Activated T-helper 1 cell treated with Interleukin-2 at 50 U/mL for 16 hours (primary cell): ENCODE results near the gene C1QTNF9B.

Source experiments
- DNase-seq: peaks from one replicate; pipeline ENCODE4 v3.0.0-alpha.2; 2020; ENCODE audit warnings: low read depth

Gene C1QTNF9B

DNA sequence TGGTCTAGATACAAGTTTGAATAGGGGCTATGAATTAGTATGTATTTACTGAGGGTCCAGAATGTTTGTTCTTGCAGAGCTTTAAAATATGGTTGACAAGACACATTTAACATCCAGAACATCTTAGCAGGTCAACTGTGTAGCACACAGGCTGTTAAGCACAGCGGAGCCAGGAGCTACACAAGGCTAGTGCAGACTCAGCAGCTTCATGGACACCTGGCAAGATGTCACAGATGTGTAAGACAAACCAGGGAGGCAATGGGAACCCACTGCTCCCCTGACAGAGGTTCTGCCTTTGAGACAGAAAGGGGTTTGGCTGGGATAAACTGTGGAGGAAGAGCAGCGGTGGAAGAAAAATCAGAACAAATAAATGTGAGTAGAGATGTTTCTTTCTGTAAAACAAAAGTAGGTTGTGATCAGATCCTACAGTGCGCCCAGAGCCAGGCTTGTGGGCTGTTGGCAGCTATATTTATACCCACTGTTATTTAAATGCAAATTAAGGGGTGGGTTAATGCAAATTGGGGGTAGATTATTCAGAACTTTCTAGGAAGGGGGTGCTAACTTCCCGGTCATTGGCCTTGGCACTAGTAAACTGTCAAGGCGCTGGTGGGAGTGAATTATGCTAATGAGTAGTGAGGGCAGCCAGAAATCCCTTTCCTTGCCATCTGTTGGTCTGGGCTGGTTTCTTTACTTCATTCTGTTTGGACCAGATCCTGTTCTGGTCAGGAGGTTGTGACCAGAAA lies 41.1 kb downstream of the C1QTNF9B start:
- no peak for DNase-seq

DNA sequence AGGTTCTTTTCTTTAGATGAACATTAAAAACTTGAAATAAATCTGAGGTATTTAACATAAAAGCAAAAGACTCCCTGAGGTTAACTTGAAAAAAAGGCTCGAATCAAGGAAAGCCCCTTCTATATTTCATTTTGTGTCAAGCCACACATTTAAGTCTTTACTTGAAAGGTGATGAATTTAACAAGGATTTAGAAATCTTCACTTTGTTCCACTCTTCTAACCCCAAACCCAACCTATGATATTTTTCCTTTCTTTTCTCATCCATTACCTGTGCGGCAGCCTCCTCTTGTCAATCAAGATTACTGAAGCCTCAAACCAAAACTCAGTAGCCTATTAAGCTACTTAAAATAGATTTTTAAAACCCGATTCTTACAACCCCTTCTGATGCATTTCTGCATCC lies 41.9 kb downstream of the C1QTNF9B start:
- no peak for DNase-seq

DNA sequence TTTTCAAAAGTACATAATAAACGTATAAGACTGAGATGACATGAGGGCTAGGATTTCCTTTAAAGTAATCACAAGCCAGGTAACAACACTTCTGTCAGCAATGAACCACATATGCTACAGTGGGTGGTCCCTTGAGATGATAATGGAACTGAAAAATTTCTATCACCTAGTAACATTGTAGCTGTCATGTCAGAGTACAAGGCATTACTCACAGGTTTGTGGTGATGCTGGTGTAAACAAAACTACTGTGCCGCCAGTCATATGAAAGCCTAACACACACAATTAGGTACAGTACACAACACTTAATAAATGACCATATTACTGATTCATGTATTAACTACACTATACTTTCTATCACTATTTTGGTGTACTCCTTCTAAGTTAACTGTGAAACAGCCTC lies 45.0 kb downstream of the C1QTNF9B start:
- DNase-seq, result no peak

DNA sequence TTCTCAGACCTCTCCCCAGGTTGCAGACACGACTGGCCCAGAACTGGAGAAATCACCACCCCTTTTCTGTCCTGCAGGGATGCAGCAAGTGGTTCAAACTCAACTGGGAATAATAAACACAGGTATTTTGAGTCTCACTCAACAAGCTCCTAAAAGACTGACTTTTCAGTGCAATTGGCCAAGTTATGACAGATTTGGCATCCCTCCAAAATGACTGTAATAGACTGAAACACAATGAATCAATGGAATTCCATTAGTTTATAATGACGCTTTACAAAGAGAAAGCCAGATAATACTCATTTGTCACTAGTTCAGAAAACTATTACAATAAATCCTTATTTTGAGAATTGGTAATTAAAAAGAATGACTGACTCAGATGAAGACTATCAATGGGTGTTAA lies 46.2 kb downstream of the C1QTNF9B start:
- DNase-seq, result no peak

DNA sequence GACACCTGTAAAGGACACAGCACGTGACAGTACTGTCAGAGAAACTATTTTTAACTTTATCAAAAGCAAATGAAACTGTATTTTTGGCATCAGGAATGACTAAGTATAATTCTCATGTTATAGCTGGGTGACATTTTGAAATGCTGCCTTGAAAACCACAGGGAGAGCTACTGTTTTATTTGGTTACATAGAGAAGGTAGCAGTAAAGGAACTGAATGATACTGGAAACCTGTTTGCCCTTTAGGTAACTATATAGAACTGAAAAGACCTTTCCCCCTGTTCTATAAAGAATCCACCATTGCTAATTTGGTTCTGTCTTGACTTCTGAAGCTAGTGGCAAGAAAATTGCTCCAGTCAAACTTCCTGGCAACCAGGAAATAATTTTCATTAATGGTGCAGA lies 47.2 kb downstream of the C1QTNF9B start:
- no peak for DNase-seq

DNA sequence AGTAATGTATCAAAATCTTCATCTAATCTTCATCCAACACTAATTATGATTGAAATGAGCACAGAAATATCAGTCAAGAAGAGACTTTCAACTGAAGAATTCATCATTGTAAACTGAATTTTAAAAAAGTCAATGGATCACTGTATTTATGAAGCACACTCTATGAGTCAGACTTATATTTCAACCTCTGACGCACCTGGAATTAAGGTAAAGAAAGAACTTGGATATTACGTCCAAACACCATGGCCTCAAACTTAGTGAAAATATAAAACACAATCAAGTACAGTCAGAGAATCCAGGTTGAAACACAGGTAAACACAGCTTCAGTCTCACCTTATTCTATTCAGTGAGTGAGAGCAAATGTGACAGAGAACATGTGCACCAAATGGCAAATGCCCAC lies 47.6 kb downstream of the C1QTNF9B start:
- no peak for DNase-seq

DNA sequence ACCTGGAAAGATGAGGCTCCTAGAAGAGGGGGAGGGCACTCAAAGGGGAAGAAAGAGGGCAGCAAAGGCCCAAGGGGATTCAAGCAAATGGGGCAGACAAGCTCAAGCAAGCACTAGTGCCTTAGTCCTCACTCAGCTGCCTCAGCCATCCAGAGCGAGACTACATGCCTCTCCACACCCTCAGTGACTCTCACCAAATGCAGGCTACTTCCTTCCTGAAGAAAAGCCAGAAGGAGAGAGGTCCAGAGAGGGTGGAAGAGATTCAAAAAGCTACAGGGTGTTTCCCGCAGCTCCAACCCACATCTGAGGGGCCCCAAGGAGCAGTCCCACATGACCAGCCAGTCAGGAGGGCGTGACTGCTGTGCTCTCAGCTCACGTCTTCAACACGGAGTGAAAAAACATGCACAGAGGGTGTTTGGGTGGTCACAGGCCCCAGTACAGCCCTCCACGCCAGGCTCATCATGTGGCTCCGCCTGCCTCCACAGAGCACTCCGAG lies 48.6 kb downstream of the C1QTNF9B start:
- DNase-seq, result no peak

DNA sequence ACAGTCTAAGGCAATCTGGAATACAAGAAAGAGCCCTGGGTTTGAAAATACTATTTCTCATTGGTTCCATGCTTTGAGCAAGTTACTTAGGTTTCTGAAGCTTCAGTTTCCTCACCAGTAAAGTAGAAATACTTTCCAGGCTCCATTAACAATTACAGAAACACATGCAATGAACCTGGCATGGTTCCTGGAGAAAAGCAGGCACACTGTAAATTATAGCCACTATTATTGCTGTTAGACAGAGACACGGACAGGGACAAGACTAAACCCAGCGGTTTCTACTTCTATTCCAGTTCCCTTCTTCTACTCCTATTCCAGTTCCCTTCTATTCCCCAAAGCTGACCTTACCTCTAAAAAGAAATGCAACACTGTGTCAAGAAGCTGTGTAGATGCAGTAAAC lies 49.3 kb downstream of the C1QTNF9B start:
- DNase-seq, result no peak

DNA sequence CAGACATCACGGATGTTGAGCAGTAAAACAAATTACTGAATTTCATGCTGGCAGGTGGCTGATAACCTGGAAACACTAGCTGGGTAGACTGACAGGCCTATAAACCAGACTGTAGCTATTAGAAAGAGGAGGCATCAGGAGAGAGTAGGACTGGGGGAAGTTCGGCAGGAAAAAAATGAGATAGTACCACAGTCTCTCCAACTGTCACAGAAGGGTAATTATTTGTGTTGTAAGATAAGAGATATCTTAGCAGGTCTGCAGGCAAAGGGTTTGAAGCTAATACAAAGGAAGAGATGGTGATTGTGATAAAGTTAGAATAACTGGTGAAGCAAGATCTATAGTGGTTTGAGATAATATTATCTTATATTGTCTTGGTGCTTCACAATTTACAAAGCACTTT lies 49.8 kb downstream of the C1QTNF9B start:
- DNase-seq, result no peak

DNA sequence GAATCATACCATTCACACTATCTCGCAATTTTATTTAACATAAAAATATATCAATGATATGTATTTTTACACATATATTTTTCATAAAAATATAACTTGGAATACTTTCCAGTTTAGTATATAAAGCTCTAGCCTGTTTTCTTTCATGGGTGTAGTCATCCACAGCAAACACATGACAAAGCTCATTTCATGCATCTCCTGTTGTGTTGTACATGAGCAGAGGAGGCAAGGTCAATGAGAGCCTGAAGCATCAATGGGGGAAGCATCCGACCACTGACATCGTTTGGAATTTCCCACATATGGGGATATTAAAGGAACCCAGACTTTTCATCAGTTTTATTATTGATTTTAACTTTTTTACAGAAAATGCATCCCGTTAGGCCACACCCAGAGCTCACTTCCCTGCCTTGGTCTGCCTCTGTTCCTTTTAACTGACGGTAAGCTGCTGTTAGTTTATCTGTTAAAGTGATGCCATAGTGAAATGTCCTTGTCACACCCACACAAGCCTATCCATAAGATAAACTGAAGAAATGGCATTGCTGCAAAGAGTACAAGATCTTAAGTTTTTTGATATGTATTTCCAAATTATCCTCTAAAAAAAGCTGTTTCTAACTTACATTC lies 52.1 kb downstream of the C1QTNF9B start:
- no peak for DNase-seq

DNA sequence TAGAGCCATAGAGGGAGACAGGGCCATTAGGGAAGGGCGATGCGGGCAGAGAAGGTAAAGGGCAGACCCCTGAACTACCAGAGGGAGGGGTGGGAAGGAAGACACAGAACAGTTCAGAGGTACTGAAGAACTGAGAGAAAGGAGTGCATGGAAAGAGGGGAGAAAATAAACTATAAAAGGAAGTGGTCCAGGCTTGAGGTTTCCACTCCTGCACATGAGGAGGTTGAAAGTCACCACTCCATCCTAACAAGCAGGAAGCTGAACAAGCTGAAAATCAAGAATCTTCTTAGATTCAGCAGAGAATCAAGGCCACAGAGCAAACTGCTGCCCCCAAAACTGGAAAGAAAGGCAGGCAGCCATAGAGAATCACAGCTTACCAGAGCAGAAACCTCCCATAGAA lies 53.2 kb downstream of the C1QTNF9B start:
- no peak for DNase-seq

DNA sequence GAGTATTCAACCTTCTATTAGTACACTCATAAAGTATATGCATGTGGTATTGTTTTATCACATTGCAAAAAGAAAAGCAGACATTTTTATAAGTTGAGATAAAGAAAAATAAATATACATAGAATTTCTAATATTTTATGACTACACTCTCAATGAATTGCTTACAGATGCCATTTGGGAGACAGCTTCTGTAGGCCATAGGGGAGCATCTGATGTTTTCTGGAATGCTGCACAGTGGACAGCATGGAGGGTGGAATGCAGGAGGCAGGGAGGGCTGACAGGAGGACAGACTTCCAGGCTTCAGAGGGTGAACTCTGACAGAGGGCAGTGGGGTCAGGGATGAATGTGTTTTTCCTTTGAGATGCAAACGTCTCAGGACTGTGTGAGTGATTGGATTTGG lies 53.9 kb downstream of the C1QTNF9B start:
- no peak for DNase-seq

DNA sequence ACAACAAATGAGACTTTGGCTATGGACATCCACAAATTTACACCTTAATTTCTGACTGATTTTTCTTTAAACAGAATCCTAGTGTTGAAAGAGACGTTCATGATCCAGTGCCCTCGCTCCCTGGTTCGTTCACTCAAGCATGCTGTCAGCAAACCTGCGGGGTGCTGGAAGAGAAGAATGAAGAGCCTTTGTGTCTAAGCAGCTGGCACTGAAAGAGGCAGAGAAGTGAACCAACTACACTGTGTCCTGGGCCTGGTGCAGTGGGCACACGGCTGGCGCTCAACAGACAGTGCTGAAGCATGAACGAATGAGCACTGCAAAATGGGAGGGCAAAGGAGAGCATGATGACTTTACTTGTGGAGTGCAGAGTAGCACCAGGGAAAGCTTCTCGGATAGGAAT lies 54.9 kb downstream of the C1QTNF9B start:
- DNase-seq, result no peak
